ENCODE results near the gene PCF11.
"Not testable (repeated sequence)": the region's sequence is repeated elsewhere in the genome, so short reads cannot be mapped to it uniquely, and the experiment has no call there.

PCF11 gene

DNA sequence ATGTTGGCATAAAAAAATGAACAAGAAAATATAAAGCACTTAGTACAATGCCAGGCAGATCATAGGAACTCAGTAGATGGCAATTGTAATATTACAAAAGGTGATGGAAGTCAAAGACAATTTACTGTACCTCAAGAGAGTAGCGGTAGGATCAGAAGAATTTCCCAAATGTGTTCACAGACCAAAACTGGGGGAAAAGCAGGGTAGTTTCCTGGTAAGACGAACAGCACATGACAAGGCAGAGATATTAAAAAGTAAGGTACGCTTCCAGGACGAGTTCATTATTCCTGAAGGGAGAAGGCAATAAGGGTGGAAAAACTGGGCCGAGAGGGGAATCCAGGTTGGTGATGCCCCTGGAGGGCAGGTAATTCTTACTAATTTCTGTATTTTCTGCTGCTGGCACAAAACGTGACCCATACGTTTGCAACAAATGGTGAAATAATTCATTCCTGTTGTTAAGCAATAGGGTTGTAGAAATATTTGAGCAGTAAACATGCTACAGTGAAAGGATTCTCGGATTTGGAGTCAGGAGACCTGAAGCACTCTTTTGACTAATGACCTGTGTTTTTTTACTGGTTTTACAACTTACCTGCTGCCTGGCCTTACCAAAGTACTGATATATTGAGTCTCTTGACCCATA is 35.8 kb downstream of the PCF11 start:
- DNase-seq, result no peak

DNA sequence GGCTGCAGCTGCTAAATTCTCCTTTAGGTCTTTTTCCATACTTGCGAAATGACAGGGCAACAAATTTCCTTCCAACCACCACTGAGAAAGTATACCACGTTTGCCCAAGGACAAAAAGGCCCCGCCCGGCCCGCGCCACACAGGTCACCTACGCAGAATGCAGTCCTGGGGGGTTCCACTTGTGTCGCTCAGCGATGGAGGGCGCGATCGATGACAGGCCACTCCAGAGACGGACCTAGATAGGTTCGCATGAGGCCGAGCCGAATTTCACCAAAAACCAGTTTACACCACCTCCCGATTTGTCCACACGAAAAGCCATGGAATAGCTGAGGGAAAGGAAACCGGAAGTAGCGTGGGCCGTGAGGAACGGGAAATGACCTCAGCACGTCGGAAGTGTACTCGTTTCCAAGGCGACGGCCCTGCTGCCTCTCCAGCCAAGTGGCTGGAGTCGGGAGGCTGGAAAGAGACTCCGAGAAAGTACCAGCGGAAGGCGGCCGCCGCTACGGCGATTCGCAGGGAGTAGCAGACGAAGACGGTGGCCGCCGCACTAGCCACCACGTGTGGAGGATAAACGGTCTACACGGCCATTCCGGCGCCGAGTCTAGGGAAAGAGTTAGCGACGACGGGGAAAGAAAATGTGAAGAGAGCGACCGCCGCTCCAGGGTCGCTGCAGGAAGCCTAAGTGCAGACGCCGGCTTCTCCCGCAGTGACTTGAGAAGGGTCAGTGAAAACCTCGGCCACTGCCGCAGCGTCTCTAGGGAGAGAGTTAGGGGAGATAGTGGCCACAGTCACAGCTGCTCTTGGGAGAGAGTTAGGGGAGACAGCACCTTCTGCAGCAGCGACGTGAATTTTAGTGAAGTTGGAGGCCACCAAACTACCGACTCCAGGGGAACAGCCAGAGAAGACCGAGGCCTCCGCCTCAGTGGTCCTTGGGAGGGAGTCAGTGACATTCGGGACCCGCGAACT is 36.7 kb downstream of the PCF11 start, which contains the start of gene ANKRD42:
ANKRD42 (plus strand) TSS at position 398 of the 966 bp plus-strand sequence. CDS start 959 bp downstream, outside the sequence.
- peak; percentile 98 for DNase-seq

DNA sequence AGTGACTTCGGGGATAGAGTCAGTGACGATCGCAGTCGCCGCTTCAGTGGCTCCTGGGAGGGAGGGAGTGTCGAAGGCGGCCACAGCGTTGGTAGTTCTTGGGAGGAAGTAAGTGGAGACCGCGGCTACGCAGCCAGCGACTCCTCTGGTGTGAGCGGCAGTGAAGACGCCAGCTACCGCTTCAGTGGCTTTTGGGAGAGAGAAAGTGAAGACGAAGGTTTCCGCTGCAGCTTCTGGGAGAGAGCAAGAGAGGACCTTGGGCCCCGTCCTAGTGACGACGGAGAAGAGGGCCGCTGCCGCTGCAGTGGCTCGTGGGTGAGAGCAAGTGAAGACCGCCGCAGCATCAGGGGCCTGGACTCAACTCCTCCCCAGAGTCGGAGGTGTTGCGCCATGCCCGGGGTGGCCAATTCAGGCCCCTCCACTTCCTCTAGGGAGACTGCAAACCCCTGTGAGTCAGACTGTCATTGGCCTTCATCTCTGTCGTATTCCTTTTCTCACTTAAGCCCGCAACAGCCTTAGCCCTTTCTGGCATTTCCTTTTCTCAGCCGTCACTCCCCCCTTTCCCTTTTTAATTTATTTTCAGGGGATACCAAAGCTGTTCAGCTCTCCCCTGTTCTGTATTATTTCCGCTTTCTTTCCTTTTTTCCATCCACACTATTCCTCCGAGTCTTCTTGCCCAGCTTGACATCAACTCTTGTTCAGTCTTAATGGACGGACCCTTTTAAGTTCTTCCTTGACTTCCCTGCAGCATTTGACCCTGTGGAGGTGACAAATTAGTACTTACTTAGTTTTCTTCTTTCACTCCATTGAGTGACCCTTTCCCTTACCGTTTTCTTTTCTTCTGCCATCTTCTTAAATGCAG is 37.6 kb downstream of the PCF11 start:
- peak; percentile 76 for DNase-seq

GRCh38 chr11:83195143-83195466 is 38.2 kb downstream of the PCF11 start:
- peak; percentile 46 for DNase-seq

GRCh38 chr11:83195649-83196048 is 38.7 kb downstream of the PCF11 start:
- no peak for DNase-seq

- no peak for DNase-seq
Observed at GRCh38 chr11:83200035-83200434, 43.1 kb downstream of the PCF11 start.

DNA sequence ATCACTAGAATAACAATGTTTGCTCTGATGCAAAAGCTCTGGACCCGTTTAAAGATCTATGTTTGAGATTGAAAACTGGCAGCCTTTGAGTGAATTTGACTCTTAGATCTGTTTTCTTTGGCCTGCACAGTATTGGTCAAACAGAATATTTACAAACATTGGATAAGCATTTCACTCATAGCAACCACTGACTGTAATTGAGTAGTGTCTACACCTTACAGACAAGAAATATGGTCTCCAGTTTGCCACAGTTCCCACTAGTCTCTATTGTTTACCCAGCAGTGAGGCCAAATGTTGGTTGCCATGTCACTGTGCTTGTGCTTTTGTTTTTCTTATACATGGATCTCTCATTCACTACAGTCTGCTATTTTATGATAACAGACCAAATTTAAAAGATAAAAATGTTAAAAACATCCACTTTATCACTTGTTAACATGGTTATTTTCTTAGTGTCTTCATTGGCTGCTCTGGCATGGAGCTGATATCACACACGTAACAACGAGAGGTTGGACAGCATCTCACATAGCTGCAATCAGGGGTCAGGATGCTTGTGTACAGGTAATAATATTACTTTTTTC is 48.8 kb downstream of the PCF11 start:
- peak; percentile 34 for DNase-seq

GRCh38 chr11:83206221-83206620 is 49.3 kb downstream of the PCF11 start:
- no peak for DNase-seq

DNA sequence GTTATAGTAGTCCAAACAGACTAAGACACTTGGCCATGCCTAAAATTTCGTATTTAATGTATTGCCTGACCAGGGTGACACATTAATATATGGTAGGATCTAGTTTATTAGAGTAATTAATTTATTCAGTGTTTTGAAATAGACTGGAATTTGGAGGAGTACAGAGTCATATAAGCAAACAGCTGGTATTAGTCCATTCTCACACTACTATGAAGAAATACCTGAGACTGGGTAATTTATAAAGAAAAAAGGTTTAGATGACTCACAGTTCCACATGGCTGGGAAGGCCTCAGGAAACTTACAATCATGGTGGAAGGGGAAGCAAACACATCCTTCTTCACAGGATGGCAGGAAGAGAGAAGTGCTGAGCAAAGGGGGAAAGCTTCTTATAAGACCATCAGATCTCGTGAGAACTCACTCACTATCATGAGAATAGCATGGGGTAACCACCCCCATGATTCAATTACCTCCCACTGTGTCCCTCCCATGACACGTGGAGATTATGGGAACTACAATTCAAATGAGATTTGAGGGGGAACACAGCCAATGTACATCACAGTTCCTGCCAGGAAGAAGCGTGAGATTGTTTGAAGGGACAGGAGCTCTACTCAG is 49.9 kb downstream of the PCF11 start:
- DNase-seq, result not testable (repeated sequence)

- peak; percentile 24 for DNase-seq
Observed at GRCh38 chr11:83219095-83219494, 62.2 kb downstream of the PCF11 start.

DNA sequence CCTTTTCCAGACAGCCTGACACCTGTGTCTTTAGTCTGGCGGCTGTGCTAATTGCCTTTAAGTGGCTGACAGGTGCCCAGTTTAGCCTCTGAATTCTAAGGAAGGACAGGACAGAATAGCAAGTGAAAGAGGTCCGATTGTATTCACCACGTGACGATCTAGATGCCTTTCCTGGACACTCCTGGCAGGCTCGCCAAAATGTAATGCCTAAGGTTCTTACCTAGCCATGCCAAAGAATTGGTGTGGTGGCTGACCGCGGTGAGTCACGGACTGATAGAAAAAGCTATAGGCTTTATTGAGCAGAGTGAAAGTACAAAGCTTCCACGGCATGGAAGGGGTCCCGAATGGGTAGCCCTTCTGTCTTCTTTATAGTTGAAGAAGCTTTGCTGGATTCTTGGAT is 63.3 kb downstream of the PCF11 start:
- DNase-seq, result no peak

DNA sequence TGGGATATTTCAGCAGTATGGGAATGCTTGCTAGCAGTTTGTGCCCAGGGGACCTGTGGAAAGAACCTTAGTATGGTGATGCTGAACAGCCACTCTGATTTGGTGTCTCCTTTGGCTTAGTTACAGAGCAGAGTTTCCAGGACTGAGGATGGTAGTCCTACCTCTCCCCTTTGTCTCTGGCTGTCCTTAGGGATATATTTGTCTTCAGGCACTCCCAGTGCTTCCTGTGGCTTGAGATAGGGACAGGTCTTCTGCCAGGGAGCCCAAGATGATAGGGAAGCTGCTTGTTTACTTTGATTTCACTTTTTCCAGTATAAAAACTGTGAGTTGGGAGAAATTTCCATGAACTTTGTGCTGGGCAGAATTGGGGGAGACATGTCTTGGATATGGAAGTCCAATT is 64.8 kb downstream of the PCF11 start:
- DNase-seq, result no peak

DNA sequence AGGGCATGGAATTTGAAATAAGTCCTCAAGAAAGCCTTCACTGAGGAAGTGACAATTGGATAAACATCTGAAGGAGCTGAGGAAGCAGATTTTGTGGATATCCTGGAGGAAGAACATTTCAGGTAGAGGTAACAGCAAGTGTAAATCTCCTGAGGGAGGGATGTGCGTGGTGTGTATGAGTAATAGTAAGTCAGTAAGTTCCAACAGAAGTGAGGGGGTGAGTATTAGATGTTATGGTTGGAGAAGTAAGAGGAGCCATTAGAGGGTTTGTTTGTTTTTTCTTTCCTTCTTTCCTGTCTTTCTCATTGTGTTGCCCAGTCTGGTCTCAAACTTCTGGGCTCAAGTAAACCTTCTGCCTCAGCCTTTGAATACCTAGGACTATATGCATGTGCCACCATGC is 65.6 kb downstream of the PCF11 start:
- DNase-seq, result no peak

- DNase-seq, result no peak
Observed at GRCh38 chr11:83223457-83223856, 66.5 kb downstream of the PCF11 start.

- DNase-seq, result no peak
Observed at GRCh38 chr11:83235825-83236224, 78.9 kb downstream of the PCF11 start.
